Measurements from ENCODE around the gene DMD. TPM values are rescaled to one million over a fixed set of nuclear protein-coding genes. Genes with fewer than 3 reads are reported as not detected.
"Not testable (repeated sequence)": the region's sequence is repeated elsewhere in the genome, so short reads cannot be mapped to it uniquely, and the experiment has no call there.

DMD gene
- total and polyA plus RNA-seq, 4 experiments from 2014 or later: 0.18 to 0.55 (median 0.19) TPM; not detected in 1

DNA sequence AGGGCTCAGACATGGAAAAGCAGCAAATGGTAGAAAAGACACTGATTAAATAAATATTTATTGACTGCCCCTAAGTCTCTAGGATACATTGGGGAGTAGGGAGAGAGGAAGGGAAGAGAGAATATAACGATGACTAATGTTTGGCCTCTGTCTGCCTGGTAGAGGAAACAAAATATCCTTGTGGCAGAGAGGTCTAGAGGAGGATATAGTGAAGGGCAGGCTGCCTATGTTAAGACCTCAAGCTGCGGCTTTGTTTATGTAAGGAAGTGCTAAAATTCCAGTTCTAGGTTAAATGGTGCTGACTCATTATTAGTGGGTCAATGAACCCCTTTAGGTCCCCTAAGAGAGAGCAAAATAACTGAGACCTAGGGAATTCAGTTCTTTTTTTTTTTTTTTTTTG lies 1712.2 kb downstream of the DMD start:
- no peaks in the 10 kb centered on the region for H3K36me3 ChIP-seq (ENCODE audit: insufficient read depth, low read length)
- H3K27me3 ChIP-seq (ENCODE audit: insufficient read depth, low read length): no peaks in the 10 kb centered on the region
- no peak overlapping the region for H3K4me3 ChIP-seq (ENCODE audit: low read length in 2 of 2)
- Mint-ChIP-seq H3K36me3 (no peaks in the 10 kb centered on the region), H3K4me3 (no peak overlapping the region), H3K27me3 (no peaks in the 10 kb centered on the region), H3K27ac (no peak overlapping the region), H3K4me1 (no peaks in the 10 kb centered on the region), H3K9me3 (peaks cover 0 to 2% (median 0%) of the 10 kb centered on the region in 8 donors)
- intact Hi-C loops (cut with micrococcal nuclease): no loop called here
- POLR2A ChIA-PET (ENCODE audit: partially characterized antibody): no interaction called here
- no peaks in the 10 kb centered on the region for H3K4me1 ChIP-seq (ENCODE audit: insufficient read depth, low read length)
- DNase-seq: no peak
- CTCF ChIA-PET (ENCODE audit: partially characterized antibody): no interaction called here
- H3K9me3 ChIP-seq (ENCODE audit: control insufficient read depth in 1 of 2, low read length in 2 of 2): no peaks in the 10 kb centered on the region
- H3K27ac ChIP-seq (ENCODE audit: low read depth, low read length): no peak overlapping the region

DNA sequence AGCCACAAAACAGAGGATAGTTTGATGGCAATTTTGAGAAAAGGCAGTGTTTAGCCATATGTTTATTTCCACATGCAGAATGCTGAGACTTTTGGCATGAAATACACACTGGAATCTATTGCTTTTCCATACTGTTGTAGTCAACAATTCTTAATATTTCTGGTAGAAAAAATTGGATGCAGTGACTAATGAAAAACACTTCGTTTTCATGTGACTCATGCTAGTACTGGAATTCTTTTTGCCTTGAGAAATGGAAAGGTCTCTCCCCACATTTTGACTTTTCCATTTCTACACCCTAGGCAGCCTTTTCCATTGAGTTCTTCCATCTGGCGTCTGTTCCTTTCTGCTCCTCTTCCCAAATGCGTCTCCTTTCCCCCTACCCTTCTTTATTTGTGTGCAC lies 1714.3 kb downstream of the DMD start:
- Histone ChIP-seq H3K36me3 (ENCODE audit: insufficient read depth, low read length) (no peaks in the 10 kb centered on the region), H3K4me1 (ENCODE audit: insufficient read depth, low read length) (no peaks in the 10 kb centered on the region), H3K4me3 (ENCODE audit: low read length in 2 of 2) (no peak overlapping the region), H3K27ac (ENCODE audit: low read depth, low read length) (no peak overlapping the region), H3K9me3 (ENCODE audit: control insufficient read depth in 1 of 2, low read length in 2 of 2) (no peaks in the 10 kb centered on the region), H3K27me3 (ENCODE audit: insufficient read depth, low read length) (no peaks in the 10 kb centered on the region)
- Mint-ChIP-seq H3K27ac (no peak overlapping the region), H3K4me1 (no peaks in the 10 kb centered on the region), H3K9me3 (peaks cover 0 to 2% (median 0%) of the 10 kb centered on the region in 8 donors), H3K27me3 (no peaks in the 10 kb centered on the region), H3K4me3 (no peak overlapping the region), H3K36me3 (no peaks in the 10 kb centered on the region)
- CTCF ChIA-PET (ENCODE audit: partially characterized antibody): no interaction called here
- DNase-seq: no peak
- intact Hi-C loops (cut with micrococcal nuclease): no loop called here
- POLR2A ChIA-PET (ENCODE audit: partially characterized antibody): no interaction called here

DNA sequence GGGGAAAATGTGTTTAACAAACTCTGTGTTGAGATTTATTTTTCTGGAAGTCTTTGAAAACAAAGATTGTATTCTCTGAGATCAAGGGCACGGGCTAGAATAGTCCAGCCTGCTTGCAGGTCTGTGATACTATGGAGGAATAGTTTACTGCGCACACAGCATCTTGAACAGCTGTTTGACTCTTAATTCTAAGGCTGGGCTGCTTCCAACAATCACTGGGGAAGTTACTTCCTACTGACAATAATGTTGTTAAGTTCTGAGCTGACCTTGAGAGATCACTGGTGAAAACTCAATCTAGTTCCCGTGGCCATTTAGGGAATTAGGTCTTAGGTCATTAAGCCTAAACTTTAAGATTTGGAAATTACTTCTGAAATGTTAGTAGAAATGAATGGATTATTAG lies 1723.4 kb downstream of the DMD start:
- no peak for DNase-seq
- no peaks in the 10 kb centered on the region for H3K36me3 ChIP-seq (ENCODE audit: insufficient read depth, low read length)
- H3K4me3 ChIP-seq (ENCODE audit: low read length in 2 of 2): no peak overlapping the region
- no peak overlapping the region for H3K27ac Mint-ChIP-seq
- no peaks in the 10 kb centered on the region for H3K4me1 ChIP-seq (ENCODE audit: insufficient read depth, low read length)
- H3K27me3 ChIP-seq (ENCODE audit: insufficient read depth, low read length): no peaks in the 10 kb centered on the region
- no peaks in the 10 kb centered on the region for H3K36me3 Mint-ChIP-seq
- H3K9me3 ChIP-seq (ENCODE audit: control insufficient read depth in 1 of 2, low read length in 2 of 2): no peaks in the 10 kb centered on the region
- peaks cover 0 to 1% of the 10 kb centered on the region in 2 donors for H3K27me3 Mint-ChIP-seq
- intact Hi-C loops (cut with micrococcal nuclease): no loop called here
- no peak overlapping the region for H3K4me3 Mint-ChIP-seq
- no peak overlapping the region for H3K27ac ChIP-seq (ENCODE audit: low read depth, low read length)
- peaks cover 0 to 5% (median 0%) of the 10 kb centered on the region in 8 donors for H3K9me3 Mint-ChIP-seq
- POLR2A ChIA-PET (ENCODE audit: partially characterized antibody): no interaction called here
- CTCF ChIA-PET (ENCODE audit: partially characterized antibody): no interaction called here
- H3K4me1 Mint-ChIP-seq: no peaks in the 10 kb centered on the region

DNA sequence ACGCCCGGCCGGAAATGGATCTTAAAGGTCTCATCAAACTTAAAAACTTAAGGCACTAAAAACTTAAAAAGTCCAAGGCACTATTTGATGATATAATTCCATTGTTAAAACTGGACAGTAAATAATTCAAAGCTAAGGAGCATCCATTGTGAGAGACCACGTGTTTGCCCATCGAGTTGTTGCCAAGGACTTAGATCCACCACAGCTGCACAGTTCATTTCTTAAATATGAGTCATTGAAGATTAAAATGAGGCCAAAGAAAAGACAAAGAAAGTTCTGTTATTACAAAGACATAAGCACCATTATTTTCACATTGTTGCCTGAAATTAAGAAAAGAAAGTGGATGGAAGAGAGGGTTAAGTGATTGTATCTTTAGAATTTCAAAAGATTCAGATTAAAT lies 1728.0 kb downstream of the DMD start:
- intact Hi-C loops (cut with micrococcal nuclease): no loop called here
- Mint-ChIP-seq H3K27ac (no peak overlapping the region), H3K4me1 (no peaks in the 10 kb centered on the region), H3K4me3 (no peak overlapping the region), H3K9me3 (peaks cover 0 to 3% (median 0%) of the 10 kb centered on the region in 8 donors), H3K36me3 (no peaks in the 10 kb centered on the region), H3K27me3 (peaks cover 0 to 2% of the 10 kb centered on the region in 2 donors)
- no peak for DNase-seq
- Histone ChIP-seq H3K27ac (ENCODE audit: low read depth, low read length) (no peak overlapping the region), H3K4me1 (ENCODE audit: insufficient read depth, low read length) (no peaks in the 10 kb centered on the region), H3K36me3 (ENCODE audit: insufficient read depth, low read length) (no peaks in the 10 kb centered on the region), H3K27me3 (ENCODE audit: insufficient read depth, low read length) (no peaks in the 10 kb centered on the region), H3K4me3 (ENCODE audit: low read length in 2 of 2) (no peak overlapping the region), H3K9me3 (ENCODE audit: control insufficient read depth in 1 of 2, low read length in 2 of 2) (no peaks in the 10 kb centered on the region)
- POLR2A ChIA-PET (ENCODE audit: partially characterized antibody): no interaction called here
- CTCF ChIA-PET (ENCODE audit: partially characterized antibody): no interaction called here

DNA sequence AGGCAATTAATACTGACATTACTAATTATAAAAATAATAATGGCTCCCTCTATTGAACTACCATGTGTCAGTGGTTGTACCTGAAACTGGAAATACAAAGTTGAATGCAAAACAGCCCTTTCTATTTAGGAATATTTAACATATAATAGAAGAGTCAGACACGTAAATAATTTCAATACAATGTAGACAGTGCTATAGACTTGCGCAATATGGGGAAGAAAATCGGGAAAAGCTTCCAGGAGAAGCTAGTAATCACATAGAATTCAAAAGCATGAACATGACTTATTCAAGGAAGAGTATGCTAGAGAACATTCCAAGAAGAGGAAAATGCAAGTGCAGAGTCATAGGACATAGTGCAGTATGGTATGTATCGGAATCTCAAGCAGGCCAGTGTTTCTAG lies 1730.7 kb downstream of the DMD start:
- Histone ChIP-seq H3K4me1 (ENCODE audit: insufficient read depth, low read length) (no peaks in the 10 kb centered on the region), H3K36me3 (ENCODE audit: insufficient read depth, low read length) (no peaks in the 10 kb centered on the region), H3K9me3 (ENCODE audit: control insufficient read depth in 1 of 2, low read length in 2 of 2) (no peaks in the 10 kb centered on the region), H3K27me3 (ENCODE audit: insufficient read depth, low read length) (no peaks in the 10 kb centered on the region), H3K4me3 (ENCODE audit: low read length in 2 of 2) (no peak overlapping the region), H3K27ac (ENCODE audit: low read depth, low read length) (no peak overlapping the region)
- no peak for DNase-seq
- peaks cover 0 to 5% (median 0%) of the 10 kb centered on the region in 8 donors for H3K9me3 Mint-ChIP-seq
- ChIA-PET CTCF (ENCODE audit: partially characterized antibody) (no interaction called here), POLR2A (ENCODE audit: partially characterized antibody) (no interaction called here)
- H3K36me3 Mint-ChIP-seq: no peaks in the 10 kb centered on the region
- H3K27ac Mint-ChIP-seq: no peak overlapping the region
- intact Hi-C loops (cut with micrococcal nuclease): no loop called here
- no peaks in the 10 kb centered on the region for H3K4me1 Mint-ChIP-seq
- no peak overlapping the region for H3K4me3 Mint-ChIP-seq
- H3K27me3 Mint-ChIP-seq: peaks cover 0 to 4% of the 10 kb centered on the region in 2 donors

DNA sequence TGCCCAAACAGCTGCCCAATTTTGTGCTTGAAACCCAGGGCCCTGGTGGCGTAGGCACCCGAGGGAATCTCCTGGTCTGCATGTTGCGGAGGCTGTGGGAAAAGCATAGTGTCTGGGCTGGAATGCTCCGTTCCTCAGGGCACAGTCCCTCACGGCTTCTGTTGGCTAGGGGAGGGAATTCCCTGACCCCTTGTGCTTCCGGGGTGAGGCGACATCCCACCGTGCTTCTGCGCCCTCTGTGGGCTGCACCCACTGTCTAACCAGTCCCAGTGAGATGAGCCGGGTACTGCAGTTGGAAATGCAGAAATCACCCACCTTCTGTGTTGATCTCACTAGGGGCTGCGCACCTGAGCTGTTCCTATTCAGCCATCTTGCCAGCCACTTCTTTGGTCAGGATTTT lies 1740.1 kb downstream of the DMD start:
- Histone ChIP-seq H3K36me3 (ENCODE audit: insufficient read depth, low read length) (no peaks in the 10 kb centered on the region), H3K27me3 (ENCODE audit: insufficient read depth, low read length) (no peaks in the 10 kb centered on the region), H3K27ac (ENCODE audit: low read depth, low read length) (no peak overlapping the region), H3K9me3 (ENCODE audit: control insufficient read depth in 1 of 2, low read length in 2 of 2) (no peaks in the 10 kb centered on the region), H3K4me1 (ENCODE audit: insufficient read depth, low read length) (no peaks in the 10 kb centered on the region), H3K4me3 (ENCODE audit: low read length in 2 of 2) (no peak overlapping the region)
- Mint-ChIP-seq H3K27ac (no peak overlapping the region), H3K36me3 (no peaks in the 10 kb centered on the region), H3K27me3 (no peaks in the 10 kb centered on the region), H3K4me3 (no peak overlapping the region), H3K9me3 (peaks cover 0 to 5% (median 0%) of the 10 kb centered on the region in 8 donors), H3K4me1 (no peaks in the 10 kb centered on the region)
- DNase-seq: no peak
- POLR2A ChIA-PET (ENCODE audit: partially characterized antibody): no interaction called here
- intact Hi-C loops (cut with micrococcal nuclease): no loop called here
- CTCF ChIA-PET (ENCODE audit: partially characterized antibody): no interaction called here

DNA sequence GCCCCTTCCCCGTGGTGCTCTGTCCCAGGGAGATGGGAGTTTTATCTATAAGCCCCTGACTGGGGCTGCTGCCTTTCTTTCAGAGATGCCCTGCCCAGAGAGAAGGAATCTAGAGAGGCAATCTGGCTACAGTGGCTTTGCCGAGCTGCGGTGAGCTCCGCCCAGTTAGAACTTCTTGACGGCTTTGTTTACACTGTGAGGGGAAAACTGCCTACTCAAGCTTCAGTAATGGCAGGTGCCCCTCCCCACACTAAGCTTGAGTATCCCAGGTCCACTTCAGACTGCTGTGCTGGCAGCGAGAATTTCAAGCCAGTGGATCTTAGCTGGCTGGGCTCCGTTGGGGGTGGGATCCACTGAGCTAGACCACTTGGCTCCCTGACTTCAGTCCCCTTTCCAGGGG lies 1740.6 kb downstream of the DMD start:
- H3K27ac Mint-ChIP-seq; H3K27me3 Mint-ChIP-seq; H3K4me1 ChIP-seq (ENCODE audit: insufficient read depth, low read length); intact Hi-C loops (cut with micrococcal nuclease); CTCF ChIA-PET (ENCODE audit: partially characterized antibody); DNase-seq; POLR2A ChIA-PET (ENCODE audit: partially characterized antibody); H3K4me1 Mint-ChIP-seq; H3K4me3 Mint-ChIP-seq; H3K36me3 ChIP-seq (ENCODE audit: insufficient read depth, low read length); H3K36me3 Mint-ChIP-seq; H3K9me3 ChIP-seq (ENCODE audit: control insufficient read depth in 1 of 2, low read length in 2 of 2); H3K4me3 ChIP-seq (ENCODE audit: low read length in 2 of 2); H3K27ac ChIP-seq (ENCODE audit: low read depth, low read length); H3K27me3 ChIP-seq (ENCODE audit: insufficient read depth, low read length); H3K9me3 Mint-ChIP-seq: not testable (repeated sequence)

DNA sequence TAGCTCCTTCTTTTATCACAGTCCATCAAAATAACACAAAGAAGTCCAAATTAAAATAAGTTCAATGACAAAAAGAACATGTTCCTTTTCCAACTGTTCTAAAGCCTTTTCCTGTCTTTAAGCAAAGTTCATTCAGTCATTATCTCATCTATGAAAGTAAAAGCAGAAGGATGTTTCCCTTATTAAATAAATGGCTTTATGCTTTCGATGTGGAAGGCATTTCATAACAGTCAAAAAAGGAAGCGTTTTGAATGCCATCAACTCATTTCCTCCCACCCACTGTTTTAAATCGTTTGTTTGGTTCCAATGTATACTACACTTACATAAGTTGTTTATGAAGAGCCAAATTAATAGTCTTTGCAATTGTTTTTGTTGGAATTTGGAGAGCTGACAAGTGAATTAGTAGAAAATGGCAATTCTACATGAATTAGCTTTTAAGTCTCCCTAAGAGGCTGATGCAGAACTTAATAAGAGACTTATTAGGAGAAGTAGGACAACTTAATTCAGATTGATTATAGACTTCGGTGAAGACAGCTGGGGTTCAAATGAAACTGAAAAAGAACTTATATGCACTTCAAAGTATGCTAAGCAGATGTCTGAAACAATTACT lies 1746.9 kb downstream of the DMD start:
- DNase-seq: no peak
- CTCF ChIA-PET (ENCODE audit: partially characterized antibody): no interaction called here
- intact Hi-C loops (cut with micrococcal nuclease): no loop called here
- H3K27me3 ChIP-seq (ENCODE audit: insufficient read depth, low read length): no peaks in the 10 kb centered on the region
- H3K4me3 ChIP-seq (ENCODE audit: low read length in 2 of 2): no peak overlapping the region
- Mint-ChIP-seq H3K9me3 (peaks cover 0 to 4% (median 0%) of the 10 kb centered on the region in 8 donors), H3K4me1 (no peaks in the 10 kb centered on the region), H3K4me3 (no peak overlapping the region), H3K27ac (no peak overlapping the region), H3K27me3 (no peaks in the 10 kb centered on the region), H3K36me3 (no peaks in the 10 kb centered on the region)
- POLR2A ChIA-PET (ENCODE audit: partially characterized antibody): no interaction called here
- no peak overlapping the region for H3K27ac ChIP-seq (ENCODE audit: low read depth, low read length)
- H3K36me3 ChIP-seq (ENCODE audit: insufficient read depth, low read length): no peaks in the 10 kb centered on the region
- H3K9me3 ChIP-seq (ENCODE audit: control insufficient read depth in 1 of 2, low read length in 2 of 2): no peaks in the 10 kb centered on the region
- H3K4me1 ChIP-seq (ENCODE audit: insufficient read depth, low read length): no peaks in the 10 kb centered on the region
